ENCODE results near the gene CCT3.
"Not testable (repeated sequence)": the region's sequence is repeated elsewhere in the genome, so short reads cannot be mapped to it uniquely, and the experiment has no call there.

Gene CCT3

GRCh38 chr1:156337052-156337887 lies 822 bp downstream of the CCT3 start:
- Histone ChIP-seq H3K36me3 (peaks cover 30% of the 10 kb centered on the region), H3K4me1 (ENCODE audit: control insufficient read depth in 1 of 2, insufficient read depth in 1 of 2, low read depth in 1 of 2, low read length in 1 of 2) (peaks cover 12 to 20% of the 10 kb centered on the region in 2 experiments), H3K9me3 (no peaks in the 10 kb centered on the region), H3K27me3 (no peaks in the 10 kb centered on the region), H3K4me3 (ENCODE audit: low read depth in 1 of 2, low read length in 1 of 2) (peak overlapping the region; percentile 93 to 99), H3K27ac (peak overlapping the region; percentile 81)
- no peak for TF ChIP-seq CTCF (IDR thresholded peaks at IDR 0.05)

- Histone ChIP-seq H3K27me3 (no peaks in the 10 kb centered on the region), H3K36me3 (peaks cover 40% of the 10 kb centered on the region), H3K4me1 (ENCODE audit: control insufficient read depth in 1 of 2, insufficient read depth in 1 of 2, low read depth in 1 of 2, low read length in 1 of 2) (peaks cover 12 to 20% of the 10 kb centered on the region in 2 experiments), H3K4me3 (ENCODE audit: low read depth in 1 of 2, low read length in 1 of 2) (no peak overlapping the region), H3K9me3 (no peaks in the 10 kb centered on the region), H3K27ac (no peak overlapping the region)
- no peak for TF ChIP-seq CTCF (IDR thresholded peaks at IDR 0.05)
Measured at GRCh38 chr1:156336242-156336641, 1.9 kb downstream of the CCT3 start.

- not testable (repeated sequence) for H3K4me3 ChIP-seq (ENCODE audit: low read depth in 1 of 2, low read length in 1 of 2); H3K27ac ChIP-seq; H3K9me3 ChIP-seq; H3K27me3 ChIP-seq; H3K4me1 ChIP-seq (ENCODE audit: control insufficient read depth in 1 of 2, insufficient read depth in 1 of 2, low read depth in 1 of 2, low read length in 1 of 2)
- peaks cover 60% of the 10 kb centered on the region for H3K36me3 ChIP-seq
Measured at GRCh38 chr1:156323179-156323578, 14.9 kb downstream of the CCT3 start.

- peaks cover 84% of the 10 kb centered on the region for H3K36me3 ChIP-seq
- no peak overlapping the region for H3K27ac ChIP-seq
Measured at GRCh38 chr1:156320560-156320959, 17.5 kb downstream of the CCT3 start.

GRCh38 chr1:156319664-156320063 lies 18.4 kb downstream of the CCT3 start:
- Histone ChIP-seq H3K4me1 (ENCODE audit: control insufficient read depth in 1 of 2, insufficient read depth in 1 of 2, low read depth in 1 of 2, low read length in 1 of 2) (no peaks in the 10 kb centered on the region), H3K36me3 (peaks cover 89% of the 10 kb centered on the region), H3K4me3 (ENCODE audit: low read depth in 1 of 2, low read length in 1 of 2) (no peak overlapping the region), H3K27me3 (no peaks in the 10 kb centered on the region), H3K27ac (no peak overlapping the region), H3K9me3 (no peaks in the 10 kb centered on the region)
- TF ChIP-seq CTCF (IDR thresholded peaks at IDR 0.05): peak; percentile 52

More at GRCh38 chr1:156320560-156320959, 17.5 kb downstream of the CCT3 start:
- H3K4me1 ChIP-seq (ENCODE audit: control insufficient read depth in 1 of 2, insufficient read depth in 1 of 2, low read depth in 1 of 2, low read length in 1 of 2): no peaks in the 10 kb centered on the region
- H3K9me3 ChIP-seq: no peaks in the 10 kb centered on the region
- no peak for TF ChIP-seq CTCF (IDR thresholded peaks at IDR 0.05)
- no peak overlapping the region for H3K4me3 ChIP-seq (ENCODE audit: low read depth in 1 of 2, low read length in 1 of 2)
- H3K27me3 ChIP-seq: no peaks in the 10 kb centered on the region

GRCh38 chr1:156316909-156317308 lies 21.2 kb downstream of the CCT3 start:
- Histone ChIP-seq H3K9me3 (no peaks in the 10 kb centered on the region), H3K4me3 (ENCODE audit: low read depth in 1 of 2, low read length in 1 of 2) (no peak overlapping the region), H3K36me3 (peaks cover 74% of the 10 kb centered on the region), H3K4me1 (ENCODE audit: control insufficient read depth in 1 of 2, insufficient read depth in 1 of 2, low read depth in 1 of 2, low read length in 1 of 2) (no peaks in the 10 kb centered on the region), H3K27ac (no peak overlapping the region), H3K27me3 (no peaks in the 10 kb centered on the region)
- TF ChIP-seq CTCF (IDR thresholded peaks at IDR 0.05): no peak
